SIG-M5 treated with dmso at 0.1 percent for 504 hours (cell line): Measurements from ENCODE around the gene LRRC28.

Experiments used
- DNase-seq: peaks from one replicate; lab custom pipeline; 2025; ENCODE audit not compliant: unreplicated experiment; lab: John Stamatoyannopoulos, UW

The LRRC28 gene

DNA sequence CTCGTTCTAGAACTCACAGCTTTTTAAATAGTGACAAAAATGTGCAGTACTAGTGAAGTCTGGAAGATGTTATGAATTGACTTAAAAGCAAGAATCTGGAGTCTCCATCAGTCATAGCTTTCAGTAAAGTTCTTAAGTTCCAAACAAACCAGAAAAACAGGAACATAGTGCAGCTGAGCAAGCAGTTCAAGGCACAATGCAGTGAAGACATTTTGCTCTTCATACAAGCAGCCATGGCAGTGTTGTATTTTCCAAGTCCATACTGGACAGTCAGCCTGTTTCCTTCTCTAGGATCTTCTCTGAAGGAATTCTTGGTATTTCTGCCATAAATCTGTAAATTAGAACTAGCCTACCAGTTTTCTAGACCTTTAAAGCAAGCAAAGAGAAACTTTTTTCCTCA is 90.5 kb downstream of the LRRC28 start:
- DNase-seq = peak; percentile 31

DNA sequence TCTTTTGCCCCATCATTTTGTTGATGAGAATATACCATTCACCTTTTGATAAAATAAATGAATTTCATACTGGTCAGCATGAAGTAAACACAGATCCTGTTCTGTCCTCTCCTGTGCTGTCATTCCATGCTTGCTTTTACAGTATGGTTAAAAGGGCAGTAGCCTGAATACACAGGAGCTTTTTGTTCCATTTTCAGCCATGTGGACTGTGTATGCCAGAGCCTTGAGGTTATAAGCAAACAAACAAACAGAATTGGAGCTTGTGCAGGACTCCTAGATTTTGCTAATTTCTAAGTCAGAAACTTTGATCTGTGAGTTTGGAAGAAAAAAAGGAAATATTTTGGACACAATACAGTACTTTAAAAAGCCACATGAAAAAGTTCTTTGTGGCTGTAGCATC is 91.9 kb downstream of the LRRC28 start:
- DNase-seq = no peak

DNA sequence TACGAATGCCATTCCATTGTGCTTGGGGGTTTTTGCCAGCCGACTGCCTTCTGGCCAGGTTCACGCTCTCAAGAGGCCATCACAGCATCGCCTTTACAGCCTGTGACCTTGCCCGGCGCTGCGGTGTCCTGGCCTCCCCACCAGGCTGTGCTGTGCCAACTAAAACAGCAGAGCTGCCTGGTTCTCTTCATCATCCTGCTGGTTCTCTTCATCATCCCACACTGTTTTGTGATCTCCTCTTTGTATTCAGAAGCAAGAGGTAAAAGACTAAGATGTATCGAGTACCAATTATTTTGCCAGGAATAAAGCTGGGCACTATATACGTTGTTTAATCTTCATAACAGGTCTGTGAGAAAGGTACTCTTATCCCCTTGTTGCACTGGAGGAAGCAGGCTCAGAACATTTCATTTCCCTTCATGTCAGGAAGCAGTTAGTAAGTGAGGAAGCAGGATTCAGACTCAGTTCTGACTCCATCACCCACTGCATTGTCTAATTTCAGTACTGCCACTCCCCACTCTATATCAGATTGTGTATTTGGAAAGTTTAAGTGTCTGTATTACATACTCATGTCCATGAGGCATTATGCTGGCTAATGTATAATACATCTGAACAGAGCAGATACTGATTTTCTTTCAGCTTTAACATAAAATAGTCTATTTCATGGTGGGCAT is 92.7 kb downstream of the LRRC28 start:
- DNase-seq = no peak

DNA sequence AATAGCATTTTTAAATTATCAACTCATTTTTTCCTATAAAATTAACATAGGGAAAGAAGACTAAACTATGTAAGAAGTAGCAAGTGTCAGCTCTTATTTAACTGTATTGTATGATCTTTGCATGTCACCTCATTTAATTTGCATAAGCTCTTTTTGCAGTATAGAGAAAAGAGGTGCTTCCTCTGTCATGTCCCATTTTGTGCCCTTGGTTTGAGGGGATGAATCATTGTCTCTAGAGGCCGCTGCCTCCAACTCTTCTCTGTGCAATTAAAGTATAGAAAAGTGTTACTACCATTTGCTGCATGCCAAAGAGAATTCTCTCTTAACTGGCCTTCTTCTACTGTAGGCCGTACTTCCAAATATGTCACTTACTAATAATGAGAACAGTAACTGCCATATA is 93.4 kb downstream of the LRRC28 start:
- no peak for DNase-seq

DNA sequence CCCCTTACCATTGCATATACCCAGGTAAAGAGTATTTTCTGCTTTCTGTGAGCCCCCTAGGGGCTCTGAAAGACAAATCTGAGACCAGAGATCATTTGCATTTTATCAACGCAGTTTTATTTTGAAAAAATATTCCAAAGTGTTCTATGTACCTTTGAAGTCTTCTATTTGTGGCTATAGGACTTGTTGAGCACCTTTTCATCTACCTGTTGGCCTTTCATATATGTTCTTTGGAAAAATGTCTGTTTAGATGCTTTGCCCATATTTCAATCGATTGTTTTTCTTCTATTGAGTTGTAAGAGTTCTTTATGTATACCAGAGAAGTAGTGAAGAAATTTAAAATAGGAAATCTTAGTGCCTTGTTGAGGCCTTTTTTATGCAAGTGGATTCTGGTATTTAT is 94.0 kb downstream of the LRRC28 start:
- no peak for DNase-seq

DNA sequence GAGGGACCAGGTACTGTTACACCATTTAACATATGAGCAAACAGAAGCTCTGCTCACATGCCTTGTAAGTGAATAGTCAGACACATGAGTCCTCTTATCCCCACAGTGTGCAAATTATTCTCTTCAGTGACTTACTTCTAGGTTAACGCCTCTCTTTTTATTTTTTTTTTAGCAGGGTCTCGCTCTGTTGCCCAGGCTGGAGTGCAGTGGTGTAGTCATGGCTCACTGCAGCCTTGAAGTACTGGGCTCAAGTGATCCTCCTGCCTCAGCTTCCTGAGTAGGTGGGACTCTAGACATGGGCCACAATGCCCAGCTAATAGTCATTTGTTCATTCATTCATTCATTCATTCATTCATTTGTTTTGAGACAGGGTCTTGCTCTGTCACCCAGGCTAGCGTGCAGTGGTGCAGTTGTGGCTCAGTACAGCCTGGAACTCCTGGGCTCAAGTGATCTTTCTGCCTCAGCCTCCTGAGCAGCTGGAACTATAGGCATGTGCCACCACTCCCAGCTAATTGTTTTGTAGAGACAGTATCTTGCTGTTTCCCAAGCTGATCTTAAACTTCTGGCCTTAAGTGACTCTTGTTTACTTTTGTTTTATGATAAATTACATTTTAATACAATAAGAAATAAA is 94.7 kb downstream of the LRRC28 start:
- no peak for DNase-seq

DNA sequence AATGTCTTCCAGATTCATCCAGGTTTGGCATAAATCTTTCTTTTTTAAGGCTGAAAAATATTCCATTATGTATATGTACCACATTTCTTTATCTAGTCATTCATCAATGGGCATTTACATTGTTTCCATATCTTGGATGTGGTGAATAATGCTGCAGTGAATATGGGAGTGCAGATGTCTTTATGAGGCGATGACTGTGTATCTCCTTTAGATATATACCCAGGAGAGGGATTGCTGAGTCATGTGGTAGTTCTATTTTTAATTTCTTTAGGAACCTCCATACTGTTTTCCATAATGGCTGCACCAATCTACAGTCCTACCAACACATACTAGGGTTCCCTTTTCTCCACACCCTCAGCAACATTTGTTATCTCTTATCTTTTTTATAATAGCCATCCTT is 96.3 kb downstream of the LRRC28 start:
- DNase-seq = no peak

DNA sequence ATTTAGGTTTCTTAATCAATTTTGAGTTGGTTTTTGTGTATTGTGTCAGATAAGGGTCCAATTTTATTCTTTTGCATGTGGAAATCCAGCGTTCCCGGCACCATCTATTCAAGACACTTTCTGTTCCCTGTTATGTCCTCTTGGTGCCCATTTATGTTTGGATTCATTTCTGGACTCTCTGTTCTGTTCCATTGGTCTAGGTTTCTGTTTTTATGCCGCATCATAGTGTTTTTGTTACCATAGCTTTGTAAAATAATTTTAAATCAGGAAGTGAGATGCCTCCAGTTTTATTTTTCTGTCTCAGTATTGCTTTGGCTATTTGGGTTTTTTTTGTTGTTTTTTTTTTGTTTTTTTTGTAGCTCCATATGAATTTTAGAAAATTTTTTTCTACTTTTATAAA is 97.1 kb downstream of the LRRC28 start:
- DNase-seq = no peak

DNA sequence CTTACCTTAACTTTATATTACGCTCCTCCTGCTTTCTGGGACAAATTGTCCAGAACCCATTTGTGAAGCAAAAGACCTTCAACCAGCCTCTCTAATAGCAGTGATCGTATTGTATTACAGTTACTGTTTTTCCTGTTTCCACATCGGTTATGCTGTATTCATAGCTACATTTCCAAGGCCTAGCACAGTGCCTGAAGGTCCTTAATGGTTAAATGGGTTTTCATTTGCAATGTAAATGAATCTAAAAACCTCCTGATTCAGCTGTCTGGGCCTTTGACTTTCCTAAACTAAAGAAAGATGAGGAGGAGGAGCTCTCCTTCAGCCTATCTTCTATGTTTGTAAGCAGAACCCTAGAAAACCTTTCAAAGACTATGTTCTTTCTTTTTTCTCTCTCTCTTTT is 99.1 kb downstream of the LRRC28 start:
- no peak for DNase-seq

DNA sequence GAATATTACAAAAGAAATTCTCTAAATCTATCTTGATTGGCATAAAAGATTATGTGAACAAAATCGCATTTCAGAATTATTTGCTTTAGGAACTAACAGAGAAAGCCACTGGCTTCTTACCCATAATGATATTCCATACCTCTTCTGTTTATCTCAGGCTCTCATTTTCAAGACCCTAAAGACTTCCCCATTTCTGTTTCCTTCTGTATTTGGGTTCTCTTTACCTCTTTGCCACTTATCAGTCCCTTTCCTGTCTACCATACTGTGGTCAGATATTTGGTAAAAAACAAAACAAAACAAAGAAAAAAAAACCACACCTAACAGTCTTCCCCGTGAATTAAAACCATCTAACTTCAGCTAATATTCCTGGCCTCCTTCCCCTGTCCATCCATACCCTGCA is 108.5 kb downstream of the LRRC28 start:
- DNase-seq = no peak

DNA sequence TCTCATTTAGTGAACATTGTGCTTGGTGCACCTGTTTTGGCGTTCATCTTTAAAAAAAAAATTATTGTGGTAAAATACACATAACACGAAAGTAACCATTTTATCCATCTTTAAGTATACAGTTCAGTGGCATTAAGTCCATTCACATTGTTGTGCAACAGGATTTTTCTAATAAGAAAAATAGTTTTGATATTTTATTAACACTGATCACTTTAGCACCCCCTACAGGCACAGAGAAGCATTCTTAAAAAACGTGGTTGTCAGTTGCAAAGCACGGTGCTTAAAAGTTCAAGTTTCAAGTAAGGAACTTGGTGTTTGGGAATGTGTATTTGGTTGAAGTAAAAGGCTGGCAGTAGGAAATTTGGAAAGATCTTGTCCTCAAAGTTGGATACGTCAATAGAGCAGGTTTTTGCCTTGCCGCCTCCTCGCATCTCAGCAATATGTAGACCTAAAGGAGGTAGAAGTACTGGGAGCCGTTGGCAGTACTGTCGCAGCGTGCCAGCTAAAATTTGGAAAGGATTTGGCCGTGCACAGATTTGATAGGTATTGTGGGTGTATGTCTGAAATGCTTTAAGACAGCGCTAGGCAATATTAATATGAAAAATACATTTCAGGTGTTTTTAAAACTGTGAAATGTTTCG is 110.4 kb downstream of the LRRC28 start:
- no peak for DNase-seq

DNA sequence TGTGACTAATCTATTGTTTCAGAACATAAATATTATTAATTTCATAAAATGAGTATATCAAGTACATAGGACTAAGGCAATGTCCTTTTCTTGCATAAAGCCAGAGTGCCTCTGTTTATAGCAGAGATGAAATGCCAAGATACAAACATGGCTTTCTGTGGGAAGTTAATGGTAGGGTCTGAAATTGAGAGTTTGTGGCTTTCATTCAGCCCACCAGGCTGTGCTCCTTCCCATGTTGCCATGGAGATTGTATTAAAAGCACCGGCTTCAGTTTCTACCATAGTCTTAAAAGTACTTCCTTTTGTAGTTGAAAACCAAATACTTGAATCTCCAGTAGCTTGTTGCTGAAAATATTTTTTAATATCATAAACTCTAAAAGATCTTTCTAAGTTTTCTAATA is 114.0 kb downstream of the LRRC28 start:
- DNase-seq = no peak

DNA sequence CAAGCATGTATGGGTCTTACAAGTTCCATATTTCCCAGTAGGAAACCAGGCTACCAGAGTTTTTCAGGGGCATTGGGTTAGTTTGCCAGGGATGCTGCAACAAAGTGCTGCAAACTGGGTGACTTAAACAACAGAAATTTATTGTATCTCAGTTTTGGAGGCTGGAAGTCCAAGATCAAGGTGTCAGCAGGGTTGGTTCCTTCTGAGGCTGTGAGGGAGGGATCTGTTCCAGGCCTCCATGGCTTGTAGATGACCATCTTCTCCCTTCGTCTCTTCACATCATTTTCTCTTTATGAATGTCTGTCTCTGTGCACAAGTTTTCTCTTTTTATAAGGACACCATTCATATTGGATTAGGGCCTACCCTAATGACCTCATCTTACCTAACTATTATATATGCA is 114.7 kb downstream of the LRRC28 start:
- DNase-seq = no peak

DNA sequence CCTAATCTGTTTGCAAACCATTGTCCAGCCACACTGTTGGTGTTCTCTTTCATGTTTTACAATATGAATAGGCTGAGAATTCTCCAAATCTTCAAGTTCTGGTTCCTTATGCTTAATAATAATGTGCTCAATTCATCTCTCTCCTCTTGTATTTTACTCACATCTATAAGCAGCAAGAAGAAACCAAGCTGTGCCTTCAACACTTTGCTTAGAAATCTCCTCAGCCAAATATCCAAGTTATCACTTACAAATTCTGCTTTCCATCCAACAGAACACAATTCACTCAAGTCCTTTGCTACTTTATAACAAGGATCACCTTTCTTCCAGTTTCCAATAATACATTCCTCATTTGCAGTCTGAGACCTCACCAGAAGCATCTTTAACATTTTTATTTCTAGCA is 117.5 kb downstream of the LRRC28 start:
- no peak for DNase-seq

DNA sequence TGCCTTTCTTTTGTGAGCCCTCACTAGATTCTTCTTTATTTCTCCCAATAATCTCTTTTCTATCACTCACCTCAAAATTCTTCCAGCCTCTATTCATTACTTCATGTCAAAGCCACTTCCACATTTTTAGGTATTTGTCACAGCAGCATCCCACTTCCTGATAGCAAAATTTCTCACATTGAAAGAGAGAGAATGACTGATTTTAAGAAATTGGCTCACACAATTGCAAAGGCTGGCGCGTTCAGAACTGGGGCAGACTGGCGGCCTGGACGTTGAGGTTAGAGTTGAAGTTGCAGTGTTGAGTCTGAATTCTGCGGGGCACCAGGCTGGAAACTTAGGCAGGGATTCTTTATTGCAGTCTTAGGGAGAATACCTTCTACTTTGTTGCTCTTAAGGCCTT is 117.9 kb downstream of the LRRC28 start:
- no peak for DNase-seq

DNA sequence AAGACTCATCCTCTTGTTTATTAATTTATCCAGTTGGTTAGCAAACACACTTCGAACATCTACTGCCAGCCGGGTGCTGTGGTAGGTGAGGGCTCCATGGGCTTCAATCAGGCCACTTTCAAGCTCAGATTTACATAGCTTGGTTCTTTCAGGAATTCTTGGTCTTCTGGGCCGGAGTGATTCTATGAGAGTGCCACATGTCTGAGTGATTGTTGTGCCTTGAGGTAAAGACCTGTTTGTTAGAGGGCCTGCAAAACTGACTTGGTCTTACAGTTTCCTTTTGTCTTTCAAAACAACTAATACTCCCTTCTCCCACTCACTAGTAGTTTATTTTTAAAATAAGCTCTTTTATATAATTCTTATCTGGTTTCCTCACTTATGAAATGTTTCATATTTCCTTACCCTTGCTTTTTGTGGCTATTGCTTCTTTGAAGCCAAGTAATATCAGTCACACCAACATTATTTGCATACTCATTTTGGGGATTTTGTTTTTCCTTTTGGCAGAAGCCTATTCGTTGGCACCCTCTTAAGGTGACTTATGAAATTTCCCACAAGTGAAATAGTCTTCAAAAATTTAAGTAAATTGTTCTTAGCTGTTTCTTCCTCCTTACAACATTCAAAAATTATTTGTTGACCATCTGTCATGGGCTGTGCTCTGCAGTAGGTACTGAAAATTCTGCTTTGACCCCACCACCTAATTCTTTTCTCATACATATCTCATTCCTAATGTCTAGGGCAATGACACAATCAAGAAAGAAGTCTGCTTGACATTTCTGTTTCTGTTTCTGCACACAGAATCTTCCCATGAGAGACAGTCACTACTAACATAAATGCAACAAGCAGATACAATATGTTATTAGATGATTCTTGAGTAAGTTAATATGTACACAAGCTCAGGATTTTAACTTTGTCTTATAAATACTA is 120.2 kb downstream of the LRRC28 start:
- no peak for DNase-seq

DNA sequence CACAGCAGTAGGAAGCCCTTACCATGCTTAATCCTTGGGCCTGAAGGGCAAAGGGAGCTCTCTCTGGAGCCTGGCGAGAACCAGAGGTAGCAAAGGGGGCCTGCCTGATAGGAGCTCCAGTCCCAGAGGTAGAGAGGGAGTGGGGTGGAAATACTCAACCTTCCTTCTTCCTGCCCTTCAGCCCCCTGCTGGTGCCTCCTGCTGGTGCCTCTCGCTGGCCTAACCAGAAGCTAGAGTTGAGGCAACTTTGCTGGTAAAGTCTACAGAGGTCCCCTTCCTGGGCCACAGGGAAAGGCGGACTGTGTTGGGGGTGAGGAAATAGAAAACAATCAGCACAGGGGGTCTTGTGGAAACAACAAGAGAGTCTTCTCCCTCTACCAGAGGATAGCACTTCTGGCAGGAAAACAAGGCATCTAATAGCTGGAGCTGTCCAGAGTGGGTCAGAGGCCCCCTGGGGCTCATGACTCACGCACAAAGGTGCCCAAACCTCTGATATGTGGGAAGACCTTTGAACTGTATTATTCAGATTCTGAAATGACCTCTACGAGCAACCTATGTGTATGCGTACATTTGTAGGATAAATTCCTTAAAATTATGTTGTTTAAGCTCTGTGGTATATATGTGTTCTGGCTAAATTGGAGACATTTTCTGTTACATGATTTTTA is 133.9 kb downstream of the LRRC28 start:
- no peak for DNase-seq

DNA sequence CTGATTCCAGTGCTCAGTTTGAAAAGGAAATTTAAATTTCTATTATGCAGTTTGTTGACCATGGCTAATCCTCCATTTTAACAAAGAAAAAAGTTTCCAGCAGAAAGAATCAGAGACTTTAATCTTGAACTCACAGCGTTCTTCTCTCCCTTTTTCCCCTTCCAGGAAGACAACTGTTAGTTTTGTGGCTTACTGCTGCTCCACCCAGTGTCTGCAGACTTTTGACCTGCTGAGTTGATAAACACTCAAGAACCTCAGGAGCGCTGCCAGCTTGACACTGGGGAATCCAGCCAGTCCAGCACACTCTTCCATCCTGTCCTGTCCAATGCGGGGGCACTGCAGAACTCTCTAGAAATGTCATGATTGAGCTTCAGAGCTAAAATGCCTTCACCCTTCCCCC is 134.6 kb downstream of the LRRC28 start:
- DNase-seq = no peak

DNA sequence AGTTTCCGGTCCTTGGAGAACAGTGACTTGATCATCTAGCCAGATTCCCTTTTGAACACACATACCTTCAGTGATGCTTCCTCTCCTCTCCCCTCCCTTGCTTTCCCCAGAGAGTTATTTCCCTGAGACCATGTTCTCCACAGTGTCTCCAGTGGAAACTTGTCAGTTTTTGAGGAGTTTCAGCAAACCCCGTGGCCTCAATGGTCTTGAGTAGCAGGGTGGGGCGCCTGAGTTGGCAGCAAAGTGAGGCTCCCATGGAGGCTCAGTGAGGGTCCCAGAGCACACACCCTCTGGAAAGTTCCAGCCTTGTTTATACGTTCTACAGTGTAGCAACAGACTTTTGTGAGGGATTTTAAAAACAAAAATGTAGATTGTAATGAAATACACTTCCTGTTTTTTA is 135.1 kb downstream of the LRRC28 start:
- DNase-seq = no peak

DNA sequence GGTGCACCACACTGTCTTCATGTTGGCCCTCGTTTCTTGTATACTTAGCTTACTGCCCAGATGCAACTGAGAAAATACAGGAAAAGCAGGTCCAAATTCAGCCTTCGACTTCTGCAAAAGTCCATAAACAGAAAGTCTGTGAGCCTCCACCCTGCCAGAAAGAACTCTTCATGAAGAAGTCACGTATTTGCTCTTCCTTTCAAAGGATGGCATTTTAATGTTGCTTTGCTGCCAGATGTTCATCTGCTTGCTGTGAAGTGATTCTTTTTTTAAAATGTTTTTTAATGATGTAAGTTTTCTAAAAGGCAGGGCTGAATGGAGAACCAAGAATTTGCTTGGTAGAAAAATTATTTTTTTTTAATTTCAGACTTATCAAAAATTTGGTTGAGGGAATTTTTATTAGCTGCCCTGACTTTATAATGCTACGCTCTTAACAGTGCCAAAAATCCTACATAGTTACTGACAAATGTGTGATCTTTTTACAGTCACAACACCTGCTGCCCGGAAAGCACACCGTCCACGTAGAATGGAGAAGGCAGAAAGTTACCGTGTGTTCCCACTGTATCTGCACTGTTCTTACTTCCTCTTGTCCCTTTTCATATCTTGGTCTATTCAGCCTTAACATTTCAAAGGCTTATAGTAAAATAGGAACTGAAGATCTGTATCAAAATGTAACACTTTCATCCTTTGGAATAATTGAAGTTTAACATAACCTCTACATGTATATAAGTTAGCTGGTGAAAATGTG is 136.3 kb downstream of the LRRC28 start:
- DNase-seq = no peak
